RWPE2 (cell line): ENCODE results near the gene SLFN12L.
A peak's percentile ranks its signal among the peaks of the same experiment; 100 is the strongest.

ENCODE experiments used
- ATAC-seq: fragments of 200-7000 bp; cut with Tn5 transposase; 3 replicates; pipeline ENCODE4 v1.9.1; 2021; ENCODE audit warnings: low read depth
- DNase-seq: peaks from one replicate; pipeline ENCODE4 v3.0.0-alpha.2; 2020; ENCODE audit warnings: low spot score
- H3K27ac ChIP-seq: fragments of 450-650 bp; 2 replicates; pipeline ENCODE4 v1.5.1; 2017; ENCODE audit warnings: mild to moderate bottlenecking; ENCODE audit not compliant: poor library complexity, severe bottlenecking
- H3K27me3 ChIP-seq: fragments of 250-450 bp; sonication (Bioruptor Pico); 2 replicates; pipeline ENCODE4 v1.5.1; 2021; ENCODE audit warnings: mild to moderate bottlenecking, moderate library complexity; ENCODE audit not compliant: insufficient read depth, poor library complexity, severe bottlenecking
- H3K36me3 ChIP-seq: fragments of 250-450 bp; sonication (Bioruptor Pico); 2 replicates; pipeline ENCODE4 v1.5.1; 2020; ENCODE audit warnings: low read depth, mild to moderate bottlenecking, moderate library complexity
- H3K4me1 ChIP-seq: fragments of 250-450 bp; sonication (Bioruptor Pico); 2 replicates; pipeline ENCODE4 v1.5.1; 2021; ENCODE audit warnings: mild to moderate bottlenecking, moderate library complexity; ENCODE audit not compliant: insufficient read depth, poor library complexity, severe bottlenecking
- H3K4me3 ChIP-seq: fragments of 250-450 bp; sonication (Bioruptor Pico); 2 replicates; pipeline ENCODE4 v1.5.1; 2021; ENCODE audit warnings: mild to moderate bottlenecking, moderate library complexity; ENCODE audit not compliant: severe bottlenecking
- H3K9me3 ChIP-seq: fragments of 250-450 bp; sonication (Bioruptor Pico); 2 replicates; pipeline ENCODE4 v1.5.1; 2021; ENCODE audit warnings: mild to moderate bottlenecking, moderate library complexity; ENCODE audit not compliant: severe bottlenecking
- TF ChIP-seq, protein P1 (sequence below): fragments of 450-650 bp; IDR thresholded peaks from one replicate; pipeline ENCODE4 v1.5.1; 2017; ENCODE audit warnings: mild to moderate bottlenecking, moderate library complexity; ENCODE audit not compliant: poor library complexity, severe bottlenecking

Gene SLFN12L

DNA sequence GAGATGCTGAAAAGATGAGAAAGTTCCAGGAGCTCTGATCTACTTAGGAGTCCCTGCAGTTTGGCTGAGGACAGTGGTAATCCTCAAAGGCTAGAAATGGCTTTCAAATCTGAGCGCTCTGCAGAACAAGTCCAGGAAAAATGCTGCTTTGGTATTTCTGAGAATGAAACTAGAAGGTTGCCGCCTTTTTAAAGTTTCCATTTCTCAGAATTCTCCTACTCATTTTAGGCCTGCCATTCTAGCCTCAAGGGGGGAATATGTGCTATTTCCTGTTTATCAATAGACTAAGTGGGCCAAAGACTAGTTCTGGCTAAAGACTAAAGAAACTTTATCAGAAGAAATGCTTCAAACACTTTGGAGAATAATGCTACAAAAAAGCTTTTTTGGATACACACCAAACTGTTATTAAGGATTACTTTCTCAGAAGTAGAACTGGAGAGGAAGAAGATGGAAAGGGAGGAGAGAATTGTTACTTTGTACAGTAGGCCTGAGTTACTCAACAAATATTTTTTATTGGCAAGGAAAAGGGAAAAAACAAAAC, at the start of gene SLFN12L:
TSS of gene SLFN12L (minus strand) at position 78 of the 541 bp plus-strand sequence. CDS start 15,314 bp downstream, outside the sequence.
- Histone ChIP-seq H3K27ac (no peak within 1 kb of the TSS), H3K4me1 (no peaks in the 10 kb centered on the region), H3K27me3 (no peaks in the 10 kb centered on the region), H3K4me3 (no peak within 1 kb of the TSS), H3K9me3 (no peaks in the 10 kb centered on the region), H3K36me3 (no peaks in the 10 kb centered on the region)
- ATAC-seq (no peak), DNase-seq (no peak)
- TF ChIP-seq, protein P1, sequence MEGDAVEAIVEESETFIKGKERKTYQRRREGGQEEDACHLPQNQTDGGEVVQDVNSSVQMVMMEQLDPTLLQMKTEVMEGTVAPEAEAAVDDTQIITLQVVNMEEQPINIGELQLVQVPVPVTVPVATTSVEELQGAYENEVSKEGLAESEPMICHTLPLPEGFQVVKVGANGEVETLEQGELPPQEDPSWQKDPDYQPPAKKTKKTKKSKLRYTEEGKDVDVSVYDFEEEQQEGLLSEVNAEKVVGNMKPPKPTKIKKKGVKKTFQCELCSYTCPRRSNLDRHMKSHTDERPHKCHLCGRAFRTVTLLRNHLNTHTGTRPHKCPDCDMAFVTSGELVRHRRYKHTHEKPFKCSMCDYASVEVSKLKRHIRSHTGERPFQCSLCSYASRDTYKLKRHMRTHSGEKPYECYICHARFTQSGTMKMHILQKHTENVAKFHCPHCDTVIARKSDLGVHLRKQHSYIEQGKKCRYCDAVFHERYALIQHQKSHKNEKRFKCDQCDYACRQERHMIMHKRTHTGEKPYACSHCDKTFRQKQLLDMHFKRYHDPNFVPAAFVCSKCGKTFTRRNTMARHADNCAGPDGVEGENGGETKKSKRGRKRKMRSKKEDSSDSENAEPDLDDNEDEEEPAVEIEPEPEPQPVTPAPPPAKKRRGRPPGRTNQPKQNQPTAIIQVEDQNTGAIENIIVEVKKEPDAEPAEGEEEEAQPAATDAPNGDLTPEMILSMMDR: no peak

DNA sequence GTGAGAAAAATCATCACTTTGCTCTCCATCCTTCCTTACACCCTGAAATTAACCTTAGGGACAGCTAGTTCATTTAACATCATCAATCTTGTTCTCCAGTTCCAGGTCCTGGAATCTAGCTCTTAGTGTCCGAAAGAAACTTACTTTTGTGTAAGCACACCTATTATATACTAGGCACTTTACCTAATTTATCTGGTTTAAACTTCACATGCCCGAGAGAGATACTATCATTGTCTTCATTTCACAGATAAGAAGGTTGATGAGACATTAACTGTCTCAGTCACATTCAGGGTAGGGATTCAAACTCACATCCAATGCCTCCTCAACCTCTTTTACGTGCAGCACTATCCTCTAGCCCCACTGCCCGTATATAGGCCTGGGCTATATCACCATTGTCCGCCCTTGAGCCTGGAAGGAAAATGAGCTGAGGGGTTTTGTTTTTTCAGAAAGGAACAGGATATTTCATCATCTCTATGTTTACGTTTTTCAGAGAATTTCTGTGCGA, 49.1 kb upstream of the SLFN12L start:
- peaks cover 19% of the 10 kb centered on the region for H3K4me1 ChIP-seq
- H3K36me3 ChIP-seq: peaks cover 12% of the 10 kb centered on the region
- H3K4me3 ChIP-seq: peak overlapping the region; percentile 51
- peak overlapping the region; percentile 90 for H3K27ac ChIP-seq
- H3K9me3 ChIP-seq: no peaks in the 10 kb centered on the region
- H3K27me3 ChIP-seq: no peaks in the 10 kb centered on the region
- ATAC-seq (no peak), DNase-seq (no peak)
- TF ChIP-seq, protein P1: no peak

DNA sequence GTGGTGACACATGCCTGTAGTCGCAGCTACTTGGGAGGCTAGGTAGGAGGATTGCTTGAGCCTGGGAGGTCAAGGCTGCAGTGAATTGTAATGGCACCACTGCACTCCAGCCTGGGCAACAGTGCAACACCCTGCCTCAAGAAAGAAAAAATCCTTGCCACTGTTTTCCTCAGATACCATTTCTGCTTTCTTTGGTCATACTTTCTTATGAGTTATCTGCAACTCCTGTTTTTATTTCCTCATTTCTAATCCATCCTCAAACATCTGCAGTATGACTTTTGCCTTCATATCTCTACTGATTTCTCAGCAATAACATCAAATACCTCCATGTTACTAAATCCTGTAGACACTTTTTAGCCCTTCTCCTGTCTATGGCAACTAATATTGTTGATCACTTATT, 46.6 kb upstream of the SLFN12L start:
- ATAC-seq (no peak), DNase-seq (no peak)
- H3K9me3 ChIP-seq: no peaks in the 10 kb centered on the region
- no peaks in the 10 kb centered on the region; the same call in 1 of the 2 replicates for H3K36me3 ChIP-seq
- peaks cover 4% of the 10 kb centered on the region for H3K4me1 ChIP-seq
- no peak overlapping the region for H3K4me3 ChIP-seq
- TF ChIP-seq, protein P1: no peak
- H3K27ac ChIP-seq: no peak overlapping the region
- no peaks in the 10 kb centered on the region for H3K27me3 ChIP-seq

DNA sequence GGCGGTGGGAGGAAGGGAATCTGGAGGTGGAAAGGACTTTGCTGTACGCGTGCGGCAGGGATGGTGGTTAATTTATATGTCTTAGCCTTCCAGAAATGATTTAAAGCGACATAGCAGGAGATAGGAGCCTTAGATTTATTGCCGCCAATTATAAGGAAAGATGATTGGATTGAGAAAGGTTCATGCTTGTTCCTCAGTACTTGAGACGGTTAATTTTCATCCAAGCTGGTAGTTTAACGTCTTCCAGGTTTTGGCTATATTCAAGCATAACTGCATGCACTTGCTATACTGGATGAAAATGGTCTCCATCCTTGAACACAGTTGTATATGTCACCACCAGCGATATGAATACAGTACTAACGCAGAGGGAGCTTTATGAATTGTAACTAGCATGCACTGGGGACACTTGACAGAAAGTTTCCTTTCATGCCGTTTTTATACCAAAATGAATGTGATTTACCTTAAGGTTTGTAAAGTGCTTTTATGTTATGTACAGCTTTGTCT, 41.5 kb upstream of the SLFN12L start:
- no peak for ATAC-seq
- Histone ChIP-seq H3K27me3 (no peaks in the 10 kb centered on the region), H3K9me3 (no peaks in the 10 kb centered on the region), H3K4me3 (peak overlapping the region; percentile 67), H3K36me3 (peaks cover 21% of the 10 kb centered on the region), H3K27ac (peak overlapping the region; percentile 55), H3K4me1 (no peaks in the 10 kb centered on the region)
- no peak for DNase-seq
- TF ChIP-seq, protein P1: no peak
